Parathyroid adenoma (tissue), 2 donors: Measurements from ENCODE around the gene NFATC3.

Source experiments
- H2AFZ ChIP-seq: fragments of 300-600 bp; sonication (generic); one replicate; pipeline ENCODE4 v1.7.0; 2017; ENCODE audit warnings: antibody characterized with exemption, mild to moderate bottlenecking
- H3K27ac ChIP-seq: fragments of 300-600 bp; sonication (generic); one replicate; pipeline ENCODE4 v1.7.0; 2017
- H3K27me3 ChIP-seq: fragments of 300-600 bp; sonication (generic); one replicate; pipeline ENCODE4 v1.7.0; 2017; ENCODE audit warnings: low read length; ENCODE audit not compliant: control insufficient read depth, insufficient read depth
- H3K36me3 ChIP-seq: fragments of 300-600 bp; sonication (generic); one replicate; pipeline ENCODE4 v1.7.0; 2017; ENCODE audit warnings: low read length; ENCODE audit not compliant: control insufficient read depth, insufficient read depth
- H3K4me1 ChIP-seq: fragments of 300-600 bp; sonication (generic); one replicate; pipeline ENCODE4 v1.7.0; 2017; ENCODE audit warnings: control low read depth
- H3K4me2 ChIP-seq: fragments of 300-600 bp; sonication (generic); one replicate; pipeline ENCODE4 v1.7.0; 2017; ENCODE audit warnings: low read length
- H3K4me3 ChIP-seq: fragments of 300-600 bp; sonication (generic); one replicate; pipeline ENCODE4 v1.7.0; 2017; ENCODE audit warnings: low read depth, low read length
- H3K79me2 ChIP-seq: fragments of 300-600 bp; sonication (generic); one replicate; pipeline ENCODE4 v1.7.0; 2017; ENCODE audit warnings: control low read depth
- H3K9ac ChIP-seq: fragments of 300-600 bp; sonication (generic); one replicate; pipeline ENCODE4 v1.7.0; 2017; ENCODE audit warnings: mild to moderate bottlenecking
- H3K9me3 ChIP-seq: fragments of 300-600 bp; sonication (generic); one replicate; pipeline ENCODE4 v1.7.0; 2017; ENCODE audit warnings: low read length; ENCODE audit not compliant: control insufficient read depth
- CTCF ChIP-seq: fragments of 300-600 bp; sonication (generic); IDR thresholded peaks from one replicate; pipeline ENCODE4 v1.7.0; 2017; ENCODE audit warnings: antibody characterized with exemption, mild to moderate bottlenecking
- donor health status: primary hyperparathyroidism.

The NFATC3 gene

GRCh38 chr16:68075980-68076379 is 9.2 kb upstream of the NFATC3 start:
- no peaks in the 10 kb centered on the region for H3K9me3 ChIP-seq
- H3K27ac ChIP-seq = no peak overlapping the region
- H3K36me3 ChIP-seq = no peaks in the 10 kb centered on the region

GRCh38 chr16:68076560-68076959 is 8.6 kb upstream of the NFATC3 start:
- Histone ChIP-seq H3K27ac (no peak overlapping the region), H3K36me3 (no peaks in the 10 kb centered on the region)
- no peak for TF ChIP-seq CTCF

More at GRCh38 chr16:68075980-68076379, 9.2 kb upstream of the NFATC3 start:
- H3K9ac ChIP-seq = no peak overlapping the region
- no peak overlapping the region for H2AFZ ChIP-seq
- no peaks in the 10 kb centered on the region for H3K27me3 ChIP-seq
- no peak overlapping the region for H3K4me3 ChIP-seq
- no peaks in the 10 kb centered on the region for H3K79me2 ChIP-seq
- no peak overlapping the region for H3K4me2 ChIP-seq
- H3K4me1 ChIP-seq = peaks cover 61% of the 10 kb centered on the region
- TF ChIP-seq CTCF = no peak

GRCh38 chr16:68077866-68078700 is 7.1 kb upstream of the NFATC3 start:
- no peaks in the 10 kb centered on the region for H3K27me3 ChIP-seq
- H3K79me2 ChIP-seq = no peaks in the 10 kb centered on the region
- no peaks in the 10 kb centered on the region for H3K36me3 ChIP-seq
- TF ChIP-seq CTCF = no peak
- H3K27ac ChIP-seq = peak overlapping the region; percentile 97
- no peak overlapping the region for H3K9ac ChIP-seq
- H3K9me3 ChIP-seq = no peaks in the 10 kb centered on the region
- no peak overlapping the region for H2AFZ ChIP-seq
- peaks cover 64% of the 10 kb centered on the region for H3K4me1 ChIP-seq
- no peak overlapping the region for H3K4me2 ChIP-seq
- H3K4me3 ChIP-seq = no peak overlapping the region

More at GRCh38 chr16:68076560-68076959, 8.6 kb upstream of the NFATC3 start:
- Histone ChIP-seq H3K79me2 (no peaks in the 10 kb centered on the region), H3K4me1 (peaks cover 61% of the 10 kb centered on the region), H3K9ac (no peak overlapping the region), H3K4me3 (no peak overlapping the region), H3K9me3 (no peaks in the 10 kb centered on the region), H2AFZ (no peak overlapping the region), H3K4me2 (no peak overlapping the region), H3K27me3 (no peaks in the 10 kb centered on the region)

- Histone ChIP-seq H3K79me2 (no peaks in the 10 kb centered on the region), H3K36me3 (no peaks in the 10 kb centered on the region), H3K4me1 (peaks cover 71% of the 10 kb centered on the region), H3K27ac (peak overlapping the region; percentile 97), H3K9me3 (no peaks in the 10 kb centered on the region), H2AFZ (peak overlapping the region; percentile 72), H3K4me2 (no peak overlapping the region), H3K9ac (no peak overlapping the region), H3K4me3 (no peak overlapping the region), H3K27me3 (no peaks in the 10 kb centered on the region)
- no peak for TF ChIP-seq CTCF
These were observed 6.3 kb upstream of the NFATC3 start for GRCh38 chr16:68078701-68079375.
